HG02981 (cell line): ENCODE data around the gene DDX39A.
"Not testable (repeated sequence)": the region's sequence is repeated elsewhere in the genome, so short reads cannot be mapped to it uniquely, and the experiment has no call there.

Source experiments
- ATAC-seq: cut with Tn5 transposase; IDR thresholded peaks from one replicate; pipeline ENCODE4 v1.9.1; 2021; ENCODE audit warnings: mild to moderate bottlenecking, moderate library complexity; ENCODE audit not compliant: unreplicated experiment

The DDX39A gene

GRCh38 chr19:14367016-14367415 is 52.1 kb downstream of the DDX39A start:
- ATAC-seq, result peak; percentile 5

DNA sequence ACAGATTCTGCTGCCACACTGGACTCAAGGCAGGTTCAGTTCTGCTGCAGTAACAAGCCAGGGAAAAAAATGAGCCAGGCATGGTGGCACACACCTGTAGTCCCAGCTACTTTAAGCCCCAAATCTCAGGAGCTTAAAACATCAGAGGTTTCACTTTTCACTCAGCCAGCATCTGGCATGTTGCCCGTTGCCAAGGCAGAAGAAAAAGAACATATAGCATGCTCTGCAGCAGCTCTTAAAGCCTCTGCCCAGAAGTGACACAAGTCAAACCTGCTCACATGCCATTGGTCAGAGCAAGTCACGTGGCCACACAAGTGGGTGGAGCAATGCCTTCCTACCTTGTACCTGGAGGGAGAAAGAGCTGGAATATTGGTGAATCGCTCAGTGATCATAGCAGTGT is 52.6 kb downstream of the DDX39A start:
- ATAC-seq, result peak; percentile 49

GRCh38 chr19:14364098-14364443 is 55.1 kb downstream of the DDX39A start:
- ATAC-seq, result not testable (repeated sequence)

DNA sequence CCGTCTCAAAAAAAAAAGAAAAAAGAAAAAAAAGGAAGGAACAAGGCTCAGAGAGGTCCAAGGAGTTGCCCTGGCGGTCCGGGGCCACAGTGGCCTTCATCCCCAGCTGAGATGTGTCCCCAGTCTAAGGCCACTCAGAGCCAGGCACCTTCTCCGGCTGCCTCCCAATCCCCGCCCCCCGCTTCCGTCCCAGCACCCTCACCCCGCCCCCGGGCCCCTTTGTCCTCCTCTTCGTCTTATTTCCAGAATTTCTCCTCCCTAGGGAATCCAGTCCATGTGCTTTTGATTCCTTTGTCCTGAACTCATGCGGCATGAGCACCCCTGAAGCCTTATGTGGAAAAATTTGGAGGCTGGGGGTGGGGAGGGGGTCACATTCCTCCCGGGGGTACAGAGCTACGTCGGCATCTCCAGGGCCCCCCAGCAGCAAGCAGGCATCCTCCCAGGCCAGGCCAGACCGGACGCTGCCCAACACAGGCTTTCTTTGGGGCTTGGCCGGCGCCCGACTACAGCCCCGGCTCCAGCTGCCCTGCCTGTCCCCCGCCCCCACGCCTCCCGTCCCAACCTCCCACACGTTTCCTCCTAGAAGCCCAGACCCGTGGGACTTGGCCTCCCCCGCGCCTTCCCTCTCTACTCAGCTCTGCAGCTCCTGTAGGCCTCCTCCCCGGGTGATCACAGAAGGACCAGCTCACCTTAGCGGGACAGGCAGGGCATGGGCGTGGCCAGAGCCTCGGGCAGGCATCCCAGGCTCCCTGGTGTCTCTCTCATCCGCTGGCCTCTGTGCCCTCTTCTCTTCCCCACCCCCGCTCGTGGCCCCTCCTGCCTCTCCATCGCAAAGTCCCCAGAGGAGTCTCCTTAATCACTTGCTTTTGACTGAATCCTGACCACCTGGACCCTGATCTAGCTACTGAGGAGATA is 55.7 kb downstream of the DDX39A start:
- no peak for ATAC-seq

DNA sequence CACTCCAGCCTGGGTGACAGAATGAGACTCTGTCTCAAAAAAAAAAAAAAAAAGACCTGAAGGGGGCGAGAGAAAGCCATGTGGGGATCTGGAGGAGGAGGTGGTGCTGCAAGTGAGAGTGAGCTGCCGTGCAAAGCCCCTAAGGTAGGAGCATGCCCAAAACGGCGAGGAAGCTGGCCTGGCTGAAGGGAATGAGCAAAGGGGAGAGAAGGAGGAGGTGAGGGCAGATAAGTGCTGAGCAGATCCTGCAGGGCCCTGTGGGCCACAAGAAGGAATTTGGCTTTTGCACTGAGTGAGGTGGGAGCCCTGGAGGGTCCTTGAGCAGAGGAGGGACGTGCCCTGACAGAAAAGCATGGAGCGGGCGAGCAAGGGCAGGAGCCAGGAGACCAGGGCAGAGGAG is 57.3 kb downstream of the DDX39A start:
- no peak for ATAC-seq
